Measurements from ENCODE around the gene RPS3. TPM values are rescaled to one million over a fixed set of nuclear protein-coding genes. Genes with fewer than 3 reads are reported as not detected.

RPS3 gene
- polyA plus RNA-seq, 1 of the 3 experiments (the other 2 are of a cell fraction) = 4,540 TPM

- DNase-seq = no peak
- no peaks in the 10 kb centered on the region for H3K36me3 ChIP-seq (replicated peaks in 1 of 2; ENCODE audit: control insufficient read depth in 1 of 2, insufficient read depth in 2 of 2, low read length in 1 of 2)
- H3K27ac ChIP-seq (ENCODE audit: low read depth in 2 of 2, low read length in 1 of 2) = no peak overlapping the region
- no peaks in the 10 kb centered on the region for H3K27me3 ChIP-seq (ENCODE audit: insufficient read depth)
- no peaks in the 10 kb centered on the region for H3K9me2 ChIP-seq
- peaks cover 0 to 2% of the 10 kb centered on the region in 2 experiments; a peak in 1 of 4 replicates for H3K4me1 ChIP-seq (ENCODE audit: control insufficient read depth in 1 of 2, insufficient read depth in 2 of 2, low read depth in 1 of 2, low read length in 1 of 2)
- no peaks in the 10 kb centered on the region for H3K9me3 ChIP-seq
- H3K4me2 ChIP-seq = no peak overlapping the region
- no peak overlapping the region for H3K9ac ChIP-seq
- H3F3A ChIP-seq (replicated peaks; ENCODE audit: insufficient read depth) = no peaks in the 10 kb centered on the region
- no peaks in the 10 kb centered on the region for H4K20me1 ChIP-seq (ENCODE audit: insufficient read depth)
- no peak overlapping the region for H2AFZ ChIP-seq (ENCODE audit: low read depth)
- H3K79me2 ChIP-seq (ENCODE audit: insufficient read depth) = no peaks in the 10 kb centered on the region
- POLR2A ChIA-PET = interaction anchor here (0.6 to 0.8 kb wide), 2 partner anchors 9 to 11 kb away, joined by 3 read pairs; no protein-coding TSS in a partner anchor
- CTCF ChIA-PET = interaction anchor here (1.8 to 8.5 kb wide), 4 partner anchors 16 to 85 kb away, joined by 6 to 275 read pairs (median 38); partner anchors contain the start of gene GDPD5
- 90% methylated on average over 8 of the region's 15 CpGs for WGBS (ENCODE audit: low lambda C conversion rate)
- no peak overlapping the region for H3K4me3 ChIP-seq (ENCODE audit: low read depth in 2 of 2, low read length in 1 of 2)
- TF ChIP-seq TEAD4 (IDR thresholded peaks at IDR 0.05; ENCODE audit: borderline replicate concordance, insufficient read depth) (no peak), TAF1 (IDR thresholded peaks at IDR 0.05; ENCODE audit: borderline replicate concordance, low read depth, low read length) (no peak), MEF2A (IDR thresholded peaks at IDR 0.05; ENCODE audit: borderline replicate concordance, low read depth) (no peak), NFIC (IDR thresholded peaks at IDR 0.05; ENCODE audit: borderline replicate concordance) (no peak), RAD21 (IDR thresholded peaks at IDR 0.05; ENCODE audit: low read length) (no peak), USF1 (IDR thresholded peaks at IDR 0.05; ENCODE audit: borderline replicate concordance, low read depth) (no peak), FOXJ3 (CRISPR knock-in tag; IDR thresholded peaks at IDR 0.05) (no peak), PBX3 (IDR thresholded peaks at IDR 0.05) (no peak), NRF1 (IDR thresholded peaks at IDR 0.05; ENCODE audit: low read depth, low read length) (no peak), ELF1 (IDR thresholded peaks at IDR 0.05) (no peak), JUND (IDR thresholded peaks at IDR 0.05) (no peak), RCOR1 (IDR thresholded peaks at IDR 0.05; ENCODE audit: low read length) (no peak), TCF12 (IDR thresholded peaks at IDR 0.05) (no peak), EZH2phosphoT487 (IDR thresholded peaks at IDR 0.05; ENCODE audit: borderline replicate concordance, low read depth) (no peak), RFX5 (IDR thresholded peaks at IDR 0.05; ENCODE audit: low read length) (no peak), SIN3A (IDR thresholded peaks at IDR 0.05; ENCODE audit: borderline replicate concordance, low read depth, low read length) (no peak), FOSL2 (IDR thresholded peaks at IDR 0.05; ENCODE audit: borderline replicate concordance, low read depth) (no peak), POLR2AphosphoS5 (IDR thresholded peaks at IDR 0.05; ENCODE audit: low read depth, low read length) (no peak), EP300 (IDR thresholded peaks at IDR 0.05; ENCODE audit: borderline replicate concordance in 1 of 2, low read depth in 1 of 2, low read length in 1 of 2) (no peak), REST (IDR thresholded peaks at IDR 0.05; ENCODE audit: low read depth, low read length) (no peak)
Measured at GRCh38 chr11:75442161-75442885, 43.0 kb downstream of the RPS3 start.
